B cell (primary cell): ENCODE data around the gene CEP131. TPM values are rescaled to one million over a fixed set of nuclear protein-coding genes. Genes with fewer than 3 reads are reported as not detected.

Experiments used
- ATAC-seq: fragments of 200-7000 bp; cut with Tn5 transposase; one replicate; pipeline ENCODE4 v1.10.0; 2021; ENCODE audit warnings: low read depth, mild to moderate bottlenecking, moderate number of reproducible peaks, moderate library complexity
- CTCF ChIA-PET: fragments of 350-600 bp; sonication (Branson Sonifier 250); formaldehyde crosslinking; loops from one replicate; lab custom pipeline; 2021; ENCODE audit warnings: antibody characterized with exemption, inconsistent platforms; lab: Charles Lee
- POLR2A ChIA-PET: fragments of 350-600 bp; sonication (Branson Sonifier 250); formaldehyde crosslinking; loops from one replicate; lab custom pipeline; 2021; ENCODE audit warnings: antibody characterized with exemption; lab: Charles Lee
- DNase-seq: peaks from one replicate; pipeline ENCODE4 v3.0.0; 2013
- H2AFZ ChIP-seq: 2 replicates; pipeline ENCODE4 v1.6.1; 2012; ENCODE audit warnings: mild to moderate bottlenecking, low read depth, low read length; ENCODE audit not compliant: insufficient read depth, poor library complexity, severe bottlenecking
- H3K27ac ChIP-seq, 2 donors: 1 replicate in 1 of 2; 2 replicates in 1 of 2; pipeline ENCODE4 v1.5.1; 2012 to 2013; ENCODE audit warnings: low read length in 2 of 2, mild to moderate bottlenecking in 2 of 2, moderate library complexity in 1 of 2
- H3K27me3 ChIP-seq, 4 experiments: fragments of 200-600 bp in 1 of 4; sonication (generic) in 1 of 4; replicated peaks in 1 of 4; 1 replicate in 2 of 4; 2 replicates in 2 of 4; pipeline versions ENCODE4 v1.6.1 to v1.7.0; 2013 to 2016; ENCODE audit warnings: low read length in 3 of 4, mild to moderate bottlenecking in 2 of 4, mixed read lengths in 1 of 4, moderate library complexity in 1 of 4; ENCODE audit not compliant: insufficient read depth in 4 of 4, control insufficient read depth in 3 of 4; ENCODE audit errors: control extremely low read depth in 1 of 4
- H3K36me3 ChIP-seq, 2 experiments: replicated peaks in 1 of 2; 1 replicate in 1 of 2; 2 replicates in 1 of 2; pipeline versions ENCODE4 v1.6.1 to v1.7.1; 2013; ENCODE audit warnings: low read length in 1 of 2; ENCODE audit not compliant: insufficient read depth in 2 of 2, control insufficient read depth in 1 of 2; ENCODE audit errors: control extremely low read depth in 1 of 2, extremely low read depth in 1 of 2
- H3K4me1 ChIP-seq, 2 donors: fragments of 200-600 bp in 1 of 2; sonication (generic) in 1 of 2; 1 replicate in 1 of 2; 2 replicates in 1 of 2; pipeline versions ENCODE4 v1.5.1 to v1.6.1; 2013 to 2017; ENCODE audit warnings: low read length in 2 of 2; ENCODE audit not compliant: control insufficient read depth in 2 of 2, insufficient read depth in 2 of 2
- H3K4me2 ChIP-seq: replicated peaks from 2 replicates; pipeline ENCODE3; 2012; ENCODE audit warnings: mild to moderate bottlenecking, low read depth, low read length; ENCODE audit not compliant: poor library complexity, severe bottlenecking
- H3K4me3 ChIP-seq, 5 experiments: fragments of 200-600 bp in 1 of 5; sonication (generic) in 1 of 5; 1 replicate in 3 of 5; 2 replicates in 2 of 5; pipeline versions ENCODE4 v1.5.1 to v1.7.0; 2011 to 2016; ENCODE audit warnings: low read length in 4 of 5, mild to moderate bottlenecking in 4 of 5, low read depth in 2 of 5, control low read depth in 1 of 5, moderate library complexity in 1 of 5; ENCODE audit not compliant: insufficient read depth in 1 of 5; ENCODE audit errors: control extremely low read depth in 1 of 5, extremely low read depth in 1 of 5
- H3K79me2 ChIP-seq: fragments of 200-600 bp; sonication (generic); one replicate; pipeline ENCODE4 v1.6.0; 2016; ENCODE audit warnings: low read length; ENCODE audit not compliant: control insufficient read depth, insufficient read depth
- H3K9ac ChIP-seq: fragments of 200-600 bp; sonication (generic); 2 replicates; pipeline ENCODE4 v1.6.1; 2017; ENCODE audit warnings: mild to moderate bottlenecking, low read length, moderate library complexity
- H3K9me3 ChIP-seq, 3 donors: one replicate each; pipeline versions ENCODE4 v1.6.1 to v1.7.1; 2013; ENCODE audit warnings: low read length in 2 of 3; ENCODE audit not compliant: control insufficient read depth in 2 of 3, insufficient read depth in 1 of 3; ENCODE audit errors: control extremely low read depth in 1 of 3
- H4K20me1 ChIP-seq: 2 replicates; pipeline ENCODE4 v1.6.0; 2012; ENCODE audit warnings: mild to moderate bottlenecking, low read length; ENCODE audit not compliant: insufficient read depth, control insufficient read depth, poor library complexity, severe bottlenecking
- H3K27ac Mint-ChIP-seq: one replicate; pipeline ENCODE4 v1.8.0; 2021; ENCODE audit warnings: mixed read lengths
- H3K27me3 Mint-ChIP-seq: one replicate; pipeline ENCODE4 v1.8.0; 2021; ENCODE audit warnings: mixed read lengths
- H3K4me1 Mint-ChIP-seq: one replicate; pipeline ENCODE4 v1.8.0; 2021; ENCODE audit warnings: mixed read lengths
- H3K4me3 Mint-ChIP-seq: one replicate; pipeline ENCODE4 v1.8.0; 2021; ENCODE audit warnings: mixed read lengths
- H3K9me3 Mint-ChIP-seq: one replicate; pipeline ENCODE4 v1.8.0; 2022; ENCODE audit warnings: mixed read lengths; ENCODE audit not compliant: insufficient read depth
- CTCF ChIP-seq: fragments of 200-600 bp; IDR thresholded peaks from one replicate; pipeline ENCODE4 v1.8.0; 2022; ENCODE audit warnings: antibody characterized with exemption, mild to moderate bottlenecking
- EZH2 ChIP-seq: IDR thresholded peaks from 2 replicates; pipeline ENCODE4 v1.6.1; 2012; ENCODE audit warnings: borderline replicate concordance, low read depth, mild to moderate bottlenecking, moderate library complexity, low read length; ENCODE audit not compliant: insufficient read depth, poor library complexity, severe bottlenecking
- WGBS: methylation state at CpG from one replicate; pipeline ENCODE4 v1.1.5; 2013; ENCODE audit warnings: missing lambda C conversion rate; ENCODE audit not compliant: insufficient coverage; 5-methylcytosine and 5-hydroxymethylcytosine counted together
- intact Hi-C: fragments of 100-400 bp; cut with micrococcal nuclease; formaldehyde crosslinking; loops from one replicate; pipeline ENCODE4 v1.10.0; 2022
- polyA plus RNA-seq: library from polyadenylated mRNA; depleted of rRNA; stranded (reverse); fragments of >200 nt; gene quantifications from 2 replicates; pipeline ENCODE4 v1.2.3, GENCODE V29; 2012
- total RNA-seq, 2 donors: library from RNA; stranded (reverse); fragments of 120-200 nt in 1 of 2; gene quantifications; 1 replicate in 1 of 2; 2 replicates in 1 of 2; pipeline versions ENCODE4 v1.2.3 to v1.2.4, GENCODE V29; 2013 to 2022

Gene CEP131
- total and polyA plus RNA-seq, 2 donors (not counting 1 experiment from before 2014, with no cell fraction given) = 18.8 to 25.5 TPM

GRCh38 chr17:81140695-81141094 is 82.1 kb downstream of the CEP131 start:
- Histone ChIP-seq H3K36me3 (no peaks in the 10 kb centered on the region), H3K27ac (no peak overlapping the region), H3K4me2 (no peak overlapping the region), H3K9ac (no peak overlapping the region), H3K27me3 (peaks cover 0 to 4% (median 0%) of the 10 kb centered on the region in 4 experiments), H3K9me3 (peaks cover 0 to 7% (median 0%) of the 10 kb centered on the region in 3 donors), H4K20me1 (no peaks in the 10 kb centered on the region), H2AFZ (no peak overlapping the region), H3K4me3 (no peak overlapping the region), H3K79me2 (no peaks in the 10 kb centered on the region), H3K4me1 (no peaks in the 10 kb centered on the region)
- DNase-seq = no peak
- Mint-ChIP-seq H3K9me3 (no peaks in the 10 kb centered on the region), H3K4me1 (peaks cover 2% of the 10 kb centered on the region), H3K4me3 (no peak overlapping the region), H3K27me3 (peaks cover 3% of the 10 kb centered on the region), H3K27ac (no peak overlapping the region)
- 96% methylated on average over 20 of the region's 37 CpGs for WGBS
- no peak for ATAC-seq
- intact Hi-C loops = loop anchor here (5.0 kb wide), 1 partner anchor 82 kb away; the partner anchor contains the start of gene CEP131
- TF ChIP-seq CTCF (no peak), EZH2 (no peak)
- CTCF ChIA-PET = interaction anchor here (0.6 to 4.7 kb wide), 3 partner anchors 100 to 690 kb away, joined by 3 to 43 read pairs (median 3); partner anchors contain the start of genes NDUFAF8 and TEPSIN
- POLR2A ChIA-PET = no interaction called here

- H4K20me1 ChIP-seq = no peaks in the 10 kb centered on the region
- intact Hi-C loops = loop anchor here (5.0 kb wide), 1 partner anchor 82 kb away; the partner anchor contains the start of gene CEP131
- H3K36me3 ChIP-seq = no peaks in the 10 kb centered on the region
- H3K9ac ChIP-seq = no peak overlapping the region
- H3K4me1 ChIP-seq = no peaks in the 10 kb centered on the region
- no peak overlapping the region for H3K4me3 ChIP-seq
- H3K4me1 Mint-ChIP-seq = peaks cover 2% of the 10 kb centered on the region
- POLR2A ChIA-PET = no interaction called here
- no peak for DNase-seq
- H3K27me3 ChIP-seq = peaks cover 0 to 4% (median 0%) of the 10 kb centered on the region in 4 experiments
- CTCF ChIA-PET = interaction anchor here (1.2 kb wide), 1 partner anchor 461 kb away, joined by 3 read pairs; no protein-coding TSS in a partner anchor
- no peak overlapping the region for H2AFZ ChIP-seq
- TF ChIP-seq CTCF (no peak), EZH2 (no peak)
- peaks cover 0 to 7% (median 0%) of the 10 kb centered on the region in 3 donors for H3K9me3 ChIP-seq
- H3K4me2 ChIP-seq = no peak overlapping the region
- no peak overlapping the region for H3K27ac ChIP-seq
- no peaks in the 10 kb centered on the region for H3K79me2 ChIP-seq
- 89% methylated on average over 6 of the region's 8 CpGs for WGBS
- H3K27ac Mint-ChIP-seq = no peak overlapping the region
- ATAC-seq = no peak
- peaks cover 3% of the 10 kb centered on the region for H3K27me3 Mint-ChIP-seq
- H3K4me3 Mint-ChIP-seq = no peak overlapping the region
- no peaks in the 10 kb centered on the region for H3K9me3 Mint-ChIP-seq
Measured at GRCh38 chr17:81140018-81140417, 82.7 kb downstream of the CEP131 start.
